A172 (cell line): ENCODE results near the gene THAP7. TPM values are rescaled to one million over a fixed set of nuclear protein-coding genes. Genes with fewer than 3 reads are reported as not detected.

ENCODE experiments used
- DNase-seq: peaks from one replicate; pipeline ENCODE4 v3.0.0-alpha.2; 2015; ENCODE audit warnings: low spot score
- total RNA-seq: library from RNA; depleted of rRNA; stranded (reverse); fragments of >200 nt; shearing (Covaris generic); gene quantifications from 2 replicates; pipeline ENCODE4 v1.2.3, GENCODE V29; 2014

THAP7 gene
- total RNA-seq, 1 experiment from 2014 or later = 49.0 TPM

- no peak for DNase-seq
Observed at GRCh38 chr22:20979243-20979809, 22.6 kb downstream of the THAP7 start.

GRCh38 chr22:20978419-20978818 lies 23.5 kb downstream of the THAP7 start:
- DNase-seq = no peak

- no peak for DNase-seq
Observed at GRCh38 chr22:20977516-20978170, 24.3 kb downstream of the THAP7 start.

- DNase-seq = no peak
Observed at GRCh38 chr22:20977019-20977418, 24.9 kb downstream of the THAP7 start.

- DNase-seq = no peak
Observed at GRCh38 chr22:20976291-20976877, 25.5 kb downstream of the THAP7 start.

GRCh38 chr22:20975541-20976290 lies 26.2 kb downstream of the THAP7 start:
- no peak for DNase-seq

GRCh38 chr22:20974336-20974955 lies 27.5 kb downstream of the THAP7 start:
- no peak for DNase-seq

- no peak for DNase-seq
Observed at GRCh38 chr22:20973634-20974286, 28.2 kb downstream of the THAP7 start.

- DNase-seq = no peak
Observed at GRCh38 chr22:20972933-20973577, 28.9 kb downstream of the THAP7 start.

- peak; percentile 23 for DNase-seq
Observed at GRCh38 chr22:20972014-20972694, 29.8 kb downstream of the THAP7 start.

- no peak for DNase-seq
Observed at GRCh38 chr22:20970939-20971657, 30.8 kb downstream of the THAP7 start.

- no peak for DNase-seq
Observed at GRCh38 chr22:20968281-20968977, 33.5 kb downstream of the THAP7 start.

- no peak for DNase-seq
Observed at GRCh38 chr22:20967697-20968211, 34.2 kb downstream of the THAP7 start.

GRCh38 chr22:20966883-20967696 lies 34.8 kb downstream of the THAP7 start, which contains the start of gene AIFM3:
Gene AIFM3 (plus strand): TSS chr22:20967255. CDS start chr22:20967945, 690 bp downstream.
- DNase-seq = no peak

GRCh38 chr22:20965888-20966855 lies 35.7 kb downstream of the THAP7 start:
- no peak for DNase-seq

GRCh38 chr22:20965104-20965887 lies 36.6 kb downstream of the THAP7 start:
- no peak for DNase-seq
